IMR-90 (cell line): Measurements from ENCODE around the gene ARHGAP23. TPM values are rescaled to one million over a fixed set of nuclear protein-coding genes. Genes with fewer than 3 reads are reported as not detected.

Experiments
- ATAC-seq: fragments of 200-7000 bp; cut with Tn5 transposase; 2 replicates; pipeline ENCODE4 v1.9.1; 2020; ENCODE audit warnings: low read depth, mild to moderate bottlenecking, moderate library complexity
- BruUV-seq: library from RNA; stranded (reverse); fragments of 400-500 nt; replicated peaks from 2 replicates; lab custom pipeline; 2021; lab: Mats Ljungman, UMichigan
- CTCF ChIA-PET: fragments of 300-600 bp; formaldehyde crosslinking; extraction: SDS; loops from one replicate; lab custom pipeline; 2021; ENCODE audit warnings: antibody characterized with exemption; lab: Yijun Ruan, JAX
- POLR2A ChIA-PET: fragments of 300-600 bp; sonication (Branson Sonifier 250); formaldehyde crosslinking; loops from one replicate; lab custom pipeline; 2022; ENCODE audit warnings: antibody characterized with exemption; ENCODE audit not compliant: unreplicated experiment; lab: Charles Lee
- DNase-seq: peaks from one replicate; pipeline ENCODE4 v3.0.0; 2013
- H2AFZ ChIP-seq: replicated peaks from 2 replicates; pipeline ENCODE3; 2013; ENCODE audit warnings: low read length, mild to moderate bottlenecking; ENCODE audit not compliant: poor library complexity
- H2AK5ac ChIP-seq: 2 replicates; pipeline ENCODE4 v1.6.1; 2013; ENCODE audit warnings: low read depth, low read length, inconsistent platforms
- H2AK9ac ChIP-seq: replicated peaks from 2 replicates; pipeline ENCODE3; 2013; ENCODE audit warnings: mild to moderate bottlenecking, low read depth, low read length, moderate library complexity; ENCODE audit not compliant: poor library complexity
- H2BK120ac ChIP-seq: 2 replicates; pipeline ENCODE4 v1.6.1; 2013; ENCODE audit warnings: low read depth, low read length, inconsistent platforms
- H2BK15ac ChIP-seq: 3 replicates; pipeline ENCODE4 v1.6.1; 2013; ENCODE audit warnings: low read depth, low read length, inconsistent platforms
- H2BK20ac ChIP-seq: 2 replicates; pipeline ENCODE4 v1.6.1; 2013; ENCODE audit warnings: low read depth, mild to moderate bottlenecking, inconsistent platforms, low read length, moderate library complexity
- H2BK5ac ChIP-seq: 2 replicates; pipeline ENCODE4 v1.6.1; 2013; ENCODE audit warnings: mild to moderate bottlenecking, low read depth, low read length, inconsistent platforms; ENCODE audit not compliant: poor library complexity, severe bottlenecking
- H3K14ac ChIP-seq: replicated peaks from 2 replicates; pipeline ENCODE4 v1.6.1; 2013; ENCODE audit warnings: low read depth, low read length, inconsistent platforms
- H3K18ac ChIP-seq: 2 replicates; pipeline ENCODE4 v1.6.1; 2013; ENCODE audit warnings: low read depth, low read length, control low read depth
- H3K23ac ChIP-seq: 2 replicates; pipeline ENCODE4 v1.6.1; 2013; ENCODE audit warnings: low read depth, low read length, inconsistent platforms
- H3K27ac ChIP-seq: 2 replicates; pipeline ENCODE4 v1.5.1; 2013; ENCODE audit warnings: mild to moderate bottlenecking, control low read depth, low read length; ENCODE audit not compliant: insufficient read depth
- H3K27me3 ChIP-seq: 2 replicates; pipeline ENCODE4 v1.6.1; 2013; ENCODE audit warnings: low read length; ENCODE audit not compliant: control insufficient read depth, insufficient read depth
- H3K36me3 ChIP-seq: 2 replicates; pipeline ENCODE4 v1.6.1; 2013; ENCODE audit warnings: low read length, mixed read lengths; ENCODE audit not compliant: control insufficient read depth, insufficient read depth
- H3K4ac ChIP-seq: 2 replicates; pipeline ENCODE4 v1.6.1; 2013; ENCODE audit warnings: low read depth, low read length, inconsistent platforms
- H3K4me1 ChIP-seq: 2 replicates; pipeline ENCODE4 v1.6.1; 2013; ENCODE audit warnings: low read length, mixed read lengths; ENCODE audit not compliant: control insufficient read depth, insufficient read depth
- H3K4me2 ChIP-seq: 2 replicates; pipeline ENCODE4 v1.6.1; 2013; ENCODE audit warnings: low read depth, mild to moderate bottlenecking, control low read depth, low read length, moderate library complexity
- H3K4me3 ChIP-seq: 2 replicates; pipeline ENCODE4 v1.5.1; 2013; ENCODE audit warnings: low read depth, mild to moderate bottlenecking, control low read depth, low read length, moderate library complexity; ENCODE audit not compliant: insufficient read depth
- H3K56ac ChIP-seq: 2 replicates; pipeline ENCODE4 v1.6.1; 2013; ENCODE audit warnings: low read length, inconsistent platforms; ENCODE audit not compliant: insufficient read depth; ENCODE audit errors: extremely low read depth
- H3K79me1 ChIP-seq, 2 experiments: 2 replicates each; pipeline ENCODE4 v1.6.1; 2013; ENCODE audit warnings: low read length in 2 of 2, inconsistent platforms in 1 of 2, low read depth in 1 of 2
- H3K9ac ChIP-seq: 2 replicates; pipeline ENCODE4 v1.6.1; 2013; ENCODE audit warnings: low read depth, low read length, control low read depth
- H3K9me1 ChIP-seq: 2 replicates; pipeline ENCODE4 v1.6.1; 2013; ENCODE audit warnings: low read length, inconsistent platforms; ENCODE audit not compliant: insufficient read depth
- H3K9me3 ChIP-seq: 2 replicates; pipeline ENCODE4 v1.6.1; 2013; ENCODE audit warnings: low read length; ENCODE audit not compliant: control insufficient read depth, insufficient read depth
- H4K20me1 ChIP-seq: 2 replicates; pipeline ENCODE4 v1.6.1; 2013; ENCODE audit warnings: low read length, inconsistent platforms; ENCODE audit not compliant: insufficient read depth
- H4K5ac ChIP-seq: 2 replicates; pipeline ENCODE4 v1.6.1; 2013; ENCODE audit warnings: mild to moderate bottlenecking, low read depth, low read length, control low read depth
- H4K8ac ChIP-seq, 2 experiments: 2 replicates each; pipeline ENCODE4 v1.6.1; 2013; ENCODE audit warnings: low read depth in 2 of 2, low read length in 2 of 2, control low read depth in 1 of 2, inconsistent platforms in 1 of 2
- H4K91ac ChIP-seq: 2 replicates; pipeline ENCODE4 v1.6.1; 2013; ENCODE audit warnings: low read depth, low read length, inconsistent platforms; ENCODE audit not compliant: insufficient read depth
- BHLHE40 ChIP-seq: fragments of 150-350 bp; IDR thresholded peaks from 2 replicates; pipeline ENCODE4 v1.6.1; 2016; ENCODE audit warnings: mild to moderate bottlenecking, low read depth, low read length
- CEBPB ChIP-seq: IDR thresholded peaks from 2 replicates; pipeline ENCODE4 v1.6.1; 2012; ENCODE audit warnings: low read depth, low read length, improper control_type of control experiment
- CHD1 ChIP-seq: IDR thresholded peaks from 2 replicates; pipeline ENCODE4 v1.6.1; 2012; ENCODE audit warnings: low read depth, low read length, improper control_type of control experiment
- ELK1 ChIP-seq: fragments of 150-350 bp; IDR thresholded peaks from 2 replicates; pipeline ENCODE4 v1.6.1; 2016; ENCODE audit warnings: low read depth, mild to moderate bottlenecking, low read length, moderate library complexity, borderline replicate concordance
- MAFK ChIP-seq: IDR thresholded peaks from 2 replicates; pipeline ENCODE4 v1.6.1; 2012; ENCODE audit warnings: low read depth, low read length, improper control_type of control experiment
- MXI1 ChIP-seq: IDR thresholded peaks from 2 replicates; pipeline ENCODE4 v1.6.1; 2012; ENCODE audit warnings: low read depth, mild to moderate bottlenecking, low read length, moderate library complexity, borderline replicate concordance
- RAD21 ChIP-seq: IDR thresholded peaks from 2 replicates; pipeline ENCODE4 v1.6.1; 2012; ENCODE audit warnings: low read length, improper control_type of control experiment
- RFX5 ChIP-seq: IDR thresholded peaks from 2 replicates; pipeline ENCODE4 v1.8.0; 2012; ENCODE audit warnings: low read depth, mild to moderate bottlenecking, low read length, moderate library complexity
- SMC3 ChIP-seq: fragments of 150-350 bp; IDR thresholded peaks from 2 replicates; pipeline ENCODE4 v1.6.1; 2016; ENCODE audit warnings: low read depth, mild to moderate bottlenecking, antibody characterized with exemption, low read length, moderate library complexity
- USF2 ChIP-seq: fragments of 150-350 bp; IDR thresholded peaks from 2 replicates; pipeline ENCODE4 v1.6.1; 2017; ENCODE audit warnings: mild to moderate bottlenecking, antibody characterized with exemption, low read length, low read depth
- WGBS, 2 experiments: methylation state at CpG; one replicate each; pipeline versions ENCODE4 v1.1.5 to v1.1.7; 2013; ENCODE audit warnings: missing lambda C conversion rate in 2 of 2; ENCODE audit not compliant: insufficient read length in 1 of 2; ENCODE audit errors: extremely low coverage in 2 of 2; 5-methylcytosine and 5-hydroxymethylcytosine counted together
- dilution Hi-C: fragments of 300-500 bp; cut with HindIII; formaldehyde crosslinking; loops from one replicate; pipeline ENCODE4 v1.14.3; 2018; ENCODE audit warnings: low sequenced_read_pairs; ENCODE audit not compliant: unreplicated experiment
- in situ Hi-C: fragments of 300-500 bp; cut with MboI; formaldehyde crosslinking; loops from 3 replicates; pipeline ENCODE4 v1.14.3; 2019; ENCODE audit warnings: low sequenced_read_pairs, inconsistent platforms, mixed read lengths
- intact Hi-C: fragments of 100-400 bp; cut with micrococcal nuclease; formaldehyde crosslinking; loops from 2 replicates; pipeline ENCODE4 v1.10.0; 2022
- polyA plus RNA-seq, 3 experiments: library from polyadenylated mRNA; depleted of rRNA; stranded (reverse); fragments of >200 nt; gene quantifications; 2 replicates each; pipeline ENCODE4 v1.2.3, GENCODE V29; 2012; ENCODE audit warnings: low replicate concordance in 1 of 3
- total RNA-seq: library from RNA; depleted of rRNA; stranded (reverse); fragments of >200 nt; gene quantifications from 2 replicates; pipeline ENCODE4 v1.2.3, GENCODE V29; 2012

ARHGAP23 gene
- total and polyA plus RNA-seq, 2 of the 4 experiments (the other 2 are of a cell fraction) = 9.3 to 43.3 TPM

DNA sequence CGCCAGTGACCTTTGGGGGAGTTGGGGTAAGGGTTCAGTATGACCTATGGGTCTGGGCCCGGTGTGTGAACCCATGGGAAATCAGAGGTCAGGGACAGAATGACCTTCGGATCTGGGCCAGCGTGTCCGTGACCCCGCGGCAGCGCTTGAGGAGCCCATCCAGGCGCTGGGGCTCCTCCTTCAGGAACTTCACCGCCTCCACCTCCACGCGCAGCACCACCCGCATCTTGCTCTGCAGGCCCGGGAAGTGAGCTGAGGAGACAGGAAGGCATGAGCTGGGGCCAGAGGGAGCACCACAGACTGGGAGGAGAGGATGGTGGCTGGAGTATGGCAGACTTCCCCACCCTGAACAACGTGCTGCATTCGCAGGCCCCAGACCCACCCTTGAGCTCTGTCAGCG lies 124.1 kb downstream of the ARHGAP23 start:
- Histone ChIP-seq H3K9me1 (0 out of 2 replicates have a peak, but pooled peaks cover 2% of the 10 kb centered on the region), H3K14ac (no peak overlapping the region), H3K9me3 (no peaks in the 10 kb centered on the region; the same call in 1 of the 2 replicates), H3K27me3 (peaks cover 54% of the 10 kb centered on the region), H3K18ac (no peak overlapping the region), H3K9ac (no peak overlapping the region), H3K4me3 (no peak overlapping the region), H3K4ac (no peak overlapping the region), H3K23ac (no peak overlapping the region), H2BK20ac (no peak overlapping the region), H3K79me1 (no peaks in the 10 kb centered on the region), H4K91ac (no peak overlapping the region), H3K4me2 (no peak overlapping the region), H3K4me1 (no peaks in the 10 kb centered on the region), H3K27ac (no peak overlapping the region), H3K56ac (no peak overlapping the region), H3K36me3 (no peaks in the 10 kb centered on the region), H2AFZ (no peak overlapping the region), H4K5ac (no peak overlapping the region), H2BK5ac (no peak overlapping the region), H2AK5ac (no peak overlapping the region), H4K8ac (no peak overlapping the region), H2BK120ac (no peak overlapping the region), H2AK9ac (no peak overlapping the region), H4K20me1 (no peaks in the 10 kb centered on the region), H2BK15ac (no peak overlapping the region)
- intact Hi-C loops = no loop called here
- no TSS peak for BruUV-seq
- in situ Hi-C loops = no loop called here
- dilution Hi-C loops = no loop called here
- ChIA-PET POLR2A (no interaction called here), CTCF (no interaction called here)
- no peak for DNase-seq
- ATAC-seq = no peak
- TF ChIP-seq CEBPB (no peak), ELK1 (no peak), USF2 (no peak), BHLHE40 (no peak), RAD21 (no peak), CHD1 (no peak), RFX5 (no peak), MXI1 (no peak), MAFK (no peak), SMC3 (no peak)
- 85% methylated on average over 7 of the region's 17 CpGs; no CpG with 5 or more reads in 1 of the 2 experiments for WGBS, 2 experiments
